OCI-LY3 (cell line): ENCODE measurements around the gene RPUSD1.
"Not testable (repeated sequence)": the region's sequence is repeated elsewhere in the genome, so short reads cannot be mapped to it uniquely, and the experiment has no call there.

Source experiments
- EZH2phosphoT487 ChIP-seq: fragments of 200-600 bp; shearing (Covaris generic); IDR thresholded peaks from 2 replicates; pipeline ENCODE4 v1.6.1; 2018; ENCODE audit warnings: antibody characterized with exemption, mixed run types, low read depth
- TF ChIP-seq, protein P1 (sequence below): fragments of 200-600, 300-600 bp; sonication (generic); IDR thresholded peaks from 2 replicates; pipeline ENCODE4 v1.5.1; 2014; ENCODE audit warnings: antibody characterized with exemption, low read length, low read depth

DNA sequence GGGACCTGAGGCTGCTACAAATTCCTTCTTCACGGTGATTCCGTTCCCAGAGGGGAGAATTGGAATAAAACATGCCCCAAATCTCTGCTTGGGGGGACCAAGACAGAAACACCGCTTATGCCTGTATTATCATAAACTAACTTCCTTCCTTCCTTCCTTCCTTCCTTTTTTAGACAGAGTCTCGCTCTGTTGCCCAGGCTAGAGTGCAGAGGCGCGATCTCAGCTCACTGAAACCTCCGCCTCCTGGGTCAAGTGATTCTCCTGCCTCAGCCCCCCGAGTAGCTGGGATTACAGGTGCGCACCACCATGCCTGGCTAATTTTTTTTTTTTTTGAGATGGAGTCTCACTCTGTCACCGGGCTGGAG, 31.8 kb upstream of the RPUSD1 start:
- TF ChIP-seq, protein P1, sequence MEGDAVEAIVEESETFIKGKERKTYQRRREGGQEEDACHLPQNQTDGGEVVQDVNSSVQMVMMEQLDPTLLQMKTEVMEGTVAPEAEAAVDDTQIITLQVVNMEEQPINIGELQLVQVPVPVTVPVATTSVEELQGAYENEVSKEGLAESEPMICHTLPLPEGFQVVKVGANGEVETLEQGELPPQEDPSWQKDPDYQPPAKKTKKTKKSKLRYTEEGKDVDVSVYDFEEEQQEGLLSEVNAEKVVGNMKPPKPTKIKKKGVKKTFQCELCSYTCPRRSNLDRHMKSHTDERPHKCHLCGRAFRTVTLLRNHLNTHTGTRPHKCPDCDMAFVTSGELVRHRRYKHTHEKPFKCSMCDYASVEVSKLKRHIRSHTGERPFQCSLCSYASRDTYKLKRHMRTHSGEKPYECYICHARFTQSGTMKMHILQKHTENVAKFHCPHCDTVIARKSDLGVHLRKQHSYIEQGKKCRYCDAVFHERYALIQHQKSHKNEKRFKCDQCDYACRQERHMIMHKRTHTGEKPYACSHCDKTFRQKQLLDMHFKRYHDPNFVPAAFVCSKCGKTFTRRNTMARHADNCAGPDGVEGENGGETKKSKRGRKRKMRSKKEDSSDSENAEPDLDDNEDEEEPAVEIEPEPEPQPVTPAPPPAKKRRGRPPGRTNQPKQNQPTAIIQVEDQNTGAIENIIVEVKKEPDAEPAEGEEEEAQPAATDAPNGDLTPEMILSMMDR: not testable (repeated sequence)
- not testable (repeated sequence) for TF ChIP-seq EZH2phosphoT487
